Progenitor cell of endocrine pancreas (in vitro differentiated cells): ENCODE results near the gene ZMYM2. TPM values are rescaled to one million over a fixed set of nuclear protein-coding genes. Genes with fewer than 3 reads are reported as not detected.

ENCODE experiments used
- DNase-seq: peaks from one replicate; pipeline ENCODE4 v3.0.0; 2021; ENCODE audit warnings: low spot score; ENCODE audit not compliant: unreplicated experiment
- H3K27ac Mint-ChIP-seq: 2 replicates; pipeline ENCODE4 v1.8.0; 2021; ENCODE audit warnings: mild to moderate bottlenecking, moderate library complexity, mixed read lengths
- H3K27me3 Mint-ChIP-seq: 2 replicates; pipeline ENCODE4 v1.8.0; 2021; ENCODE audit warnings: mixed read lengths
- H3K36me3 Mint-ChIP-seq: 2 replicates; pipeline ENCODE4 v1.8.0; 2022; ENCODE audit warnings: mixed read lengths; ENCODE audit not compliant: insufficient read depth
- H3K4me1 Mint-ChIP-seq: 2 replicates; pipeline ENCODE4 v1.8.0; 2021; ENCODE audit warnings: low read depth, mixed read lengths
- H3K4me3 Mint-ChIP-seq: 2 replicates; pipeline ENCODE4 v1.8.0; 2021; ENCODE audit warnings: low read depth, mild to moderate bottlenecking, moderate library complexity, mixed read lengths
- H3K9me3 Mint-ChIP-seq: 2 replicates; pipeline ENCODE4 v1.8.0; 2021; ENCODE audit warnings: low read depth, mixed read lengths
- long read RNA-seq: library from polyadenylated mRNA; unstranded; transcript quantifications from one replicate; pipeline ENCODE4 v2.0.0, GENCODE V29; 2020
- total RNA-seq: library from RNA; stranded (reverse); gene quantifications from 2 replicates; pipeline ENCODE4 v1.2.1, GENCODE V29; 2021
- TF ChIP-seq, protein P1 (sequence below): fragments of 200-600 bp; sonication (generic); IDR thresholded peaks from one replicate; pipeline ENCODE4 v1.5.0; 2021; ENCODE audit warnings: antibody characterized with exemption, mild to moderate bottlenecking; ENCODE audit not compliant: unreplicated experiment

ZMYM2 gene
- total RNA-seq: 183 and 192 TPM in 2 replicates
- long read RNA-seq, partial matches to known transcripts: 79 of 116 reads
- long read RNA-seq, other reads (novel, unspliced or antisense): 36 of 116 reads

DNA sequence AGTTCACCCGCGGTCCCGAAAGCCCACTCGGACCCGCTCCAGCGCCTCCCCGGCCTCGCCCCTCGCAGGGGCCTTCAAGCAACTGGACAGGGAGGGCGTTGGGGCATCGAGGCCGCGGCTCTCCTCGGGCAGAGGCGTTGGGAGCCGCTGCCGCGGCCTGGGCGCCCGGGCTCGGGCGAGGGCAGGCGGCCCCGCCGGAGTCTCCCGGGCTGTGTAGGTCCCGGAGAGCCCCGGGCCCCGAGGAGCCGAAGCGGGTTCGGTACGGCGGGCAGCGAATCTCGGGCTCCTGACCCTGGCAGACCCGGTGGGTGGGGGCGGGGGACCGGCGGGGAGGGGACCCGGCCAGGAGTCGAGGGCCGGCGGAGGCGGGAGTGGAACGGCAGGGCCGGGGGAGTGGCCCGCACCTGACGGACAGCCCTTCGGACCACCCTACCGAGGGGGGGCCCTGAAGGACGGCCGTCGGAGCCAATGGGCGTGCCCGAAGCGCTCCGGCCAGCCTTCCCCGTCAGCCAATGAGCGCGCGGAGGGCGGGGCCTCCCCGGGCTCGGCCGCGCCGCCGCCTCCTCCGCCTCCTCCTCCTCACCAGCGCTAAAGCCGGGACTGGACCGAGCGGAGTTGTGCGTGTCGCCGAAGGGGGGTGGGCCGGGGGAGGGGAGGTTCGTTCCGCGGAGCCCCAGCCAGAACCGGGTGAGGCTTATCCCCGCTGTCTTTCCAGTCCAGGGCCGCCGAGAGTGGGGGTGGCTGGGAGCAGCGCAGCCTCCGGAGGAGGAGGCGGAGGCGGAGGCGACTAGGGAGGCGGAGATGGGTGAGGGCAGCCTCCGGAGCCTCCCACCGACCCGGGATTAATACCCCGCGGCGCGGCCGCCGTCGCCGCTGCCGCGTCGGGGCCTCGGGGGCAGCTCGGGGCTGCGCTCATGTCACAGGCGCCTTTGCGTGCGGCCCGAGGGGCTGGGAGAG lies at the start of gene ZMYM2:
ZMYM2 (plus strand) TSS at position 573 of the 957 bp plus-strand sequence. CDS start 34,346 bp downstream, outside the sequence.
- TF ChIP-seq, protein P1, sequence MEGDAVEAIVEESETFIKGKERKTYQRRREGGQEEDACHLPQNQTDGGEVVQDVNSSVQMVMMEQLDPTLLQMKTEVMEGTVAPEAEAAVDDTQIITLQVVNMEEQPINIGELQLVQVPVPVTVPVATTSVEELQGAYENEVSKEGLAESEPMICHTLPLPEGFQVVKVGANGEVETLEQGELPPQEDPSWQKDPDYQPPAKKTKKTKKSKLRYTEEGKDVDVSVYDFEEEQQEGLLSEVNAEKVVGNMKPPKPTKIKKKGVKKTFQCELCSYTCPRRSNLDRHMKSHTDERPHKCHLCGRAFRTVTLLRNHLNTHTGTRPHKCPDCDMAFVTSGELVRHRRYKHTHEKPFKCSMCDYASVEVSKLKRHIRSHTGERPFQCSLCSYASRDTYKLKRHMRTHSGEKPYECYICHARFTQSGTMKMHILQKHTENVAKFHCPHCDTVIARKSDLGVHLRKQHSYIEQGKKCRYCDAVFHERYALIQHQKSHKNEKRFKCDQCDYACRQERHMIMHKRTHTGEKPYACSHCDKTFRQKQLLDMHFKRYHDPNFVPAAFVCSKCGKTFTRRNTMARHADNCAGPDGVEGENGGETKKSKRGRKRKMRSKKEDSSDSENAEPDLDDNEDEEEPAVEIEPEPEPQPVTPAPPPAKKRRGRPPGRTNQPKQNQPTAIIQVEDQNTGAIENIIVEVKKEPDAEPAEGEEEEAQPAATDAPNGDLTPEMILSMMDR: no peak
- Mint-ChIP-seq H3K27me3 (no peaks in the 10 kb centered on the region), H3K9me3 (no peaks in the 10 kb centered on the region), H3K4me1 (peaks cover 21% of the 10 kb centered on the region), H3K4me3 (peak within 1 kb of the TSS; percentile 97), H3K27ac (peak within 1 kb of the TSS; percentile 100), H3K36me3 (peaks cover 9% of the 10 kb centered on the region)
- peak; percentile 99 for DNase-seq

DNA sequence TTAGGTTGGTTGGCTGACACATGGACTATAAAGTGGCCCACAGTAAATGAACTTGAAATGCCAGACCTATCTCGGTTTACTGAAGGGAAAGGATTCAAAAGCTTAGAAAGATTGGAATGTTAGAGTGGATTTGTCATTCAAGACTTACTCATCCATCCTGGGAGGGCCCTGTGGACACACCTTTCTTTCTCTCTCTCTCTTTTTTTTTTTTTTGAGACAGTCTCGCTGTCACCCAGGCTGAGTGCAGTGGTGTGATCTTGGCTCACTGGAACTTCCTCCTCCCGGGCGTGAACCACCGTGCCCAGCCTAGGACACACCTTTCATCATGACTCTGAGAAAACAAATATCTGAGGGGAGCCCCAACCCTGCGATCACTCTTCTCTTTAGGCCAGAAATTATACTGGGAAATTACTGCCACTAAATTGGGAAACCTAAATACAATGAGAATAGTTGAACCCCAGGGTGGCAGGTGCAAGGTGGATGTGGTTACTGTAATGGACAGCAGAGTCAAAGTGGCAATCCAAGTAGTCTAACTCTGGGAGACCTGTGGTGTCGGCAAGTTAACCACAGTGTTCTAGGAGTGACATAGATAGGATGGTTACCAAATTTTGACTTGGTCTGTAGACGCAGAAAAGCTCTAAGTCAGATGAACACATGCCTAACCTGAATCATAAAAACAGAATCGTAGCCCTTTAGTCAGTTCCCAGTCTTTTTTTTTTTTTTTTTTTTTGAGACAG lies 48.0 kb upstream of the ZMYM2 start:
- no peak for DNase-seq
- Mint-ChIP-seq H3K36me3 (no peaks in the 10 kb centered on the region), H3K27me3 (no peaks in the 10 kb centered on the region), H3K9me3 (no peaks in the 10 kb centered on the region), H3K27ac (no peak overlapping the region), H3K4me1 (no peaks in the 10 kb centered on the region), H3K4me3 (no peak overlapping the region)
- TF ChIP-seq, protein P1: no peak

DNA sequence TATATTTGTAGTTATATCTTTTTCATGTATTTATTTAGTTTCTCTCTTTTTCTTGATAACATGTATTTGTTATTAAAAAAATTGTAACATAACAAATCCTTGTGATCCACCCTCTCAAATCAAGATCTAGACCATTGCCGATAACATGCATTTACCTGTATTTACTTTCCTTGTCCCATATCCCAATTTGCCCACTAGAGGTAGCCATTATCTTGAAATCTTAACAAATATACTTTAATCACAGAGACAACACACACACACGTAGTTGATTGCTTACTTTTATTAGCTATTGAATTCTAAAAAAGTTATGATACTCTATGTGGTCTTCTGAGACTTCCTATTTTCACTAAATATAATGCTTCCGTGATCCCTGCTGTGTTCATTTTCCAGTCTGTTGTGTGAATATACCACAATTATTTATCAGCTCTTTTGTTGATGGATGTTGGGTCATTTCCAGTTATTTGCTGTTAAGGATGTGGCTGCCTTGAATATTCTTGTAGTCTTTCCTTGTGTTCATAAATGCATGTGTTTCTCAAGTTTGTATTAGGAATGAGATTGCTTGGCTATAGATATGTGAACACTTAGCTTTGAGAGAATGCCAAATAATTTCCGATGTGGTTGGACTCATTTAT lies 31.3 kb upstream of the ZMYM2 start:
- Mint-ChIP-seq H3K4me1 (no peaks in the 10 kb centered on the region), H3K9me3 (peaks cover 4% of the 10 kb centered on the region), H3K4me3 (no peak overlapping the region), H3K36me3 (no peaks in the 10 kb centered on the region), H3K27ac (no peak overlapping the region), H3K27me3 (no peaks in the 10 kb centered on the region)
- no peak for DNase-seq
- TF ChIP-seq, protein P1: peak; percentile 27

DNA sequence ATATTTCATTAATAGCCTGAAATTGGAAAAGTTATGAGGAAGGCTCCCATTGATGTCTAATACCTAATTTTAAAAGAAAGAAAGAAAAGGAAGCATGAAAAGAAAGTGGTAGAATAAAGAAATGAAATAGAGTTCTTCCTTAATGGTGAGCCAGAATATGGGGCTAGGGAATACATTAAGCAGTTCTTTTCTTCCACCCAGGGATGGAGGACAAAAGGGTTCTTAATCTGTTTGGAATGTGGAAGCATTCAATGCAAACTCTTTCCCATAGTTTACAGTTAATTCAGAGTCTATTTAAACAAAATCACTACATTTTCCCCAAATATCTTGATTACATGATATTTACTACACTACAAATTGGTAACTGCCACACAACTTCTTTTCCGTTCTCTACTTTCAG lies 18.4 kb upstream of the ZMYM2 start:
- no peaks in the 10 kb centered on the region for H3K36me3 Mint-ChIP-seq

More for the DNA sequence above, 18.4 kb upstream of the ZMYM2 start:
- Mint-ChIP-seq H3K27me3 (no peaks in the 10 kb centered on the region), H3K9me3 (no peaks in the 10 kb centered on the region), H3K4me1 (no peaks in the 10 kb centered on the region), H3K27ac (no peak overlapping the region), H3K4me3 (no peak overlapping the region)
- TF ChIP-seq, protein P1: no peak
- no peak for DNase-seq
